ENCODE results near the gene EIF3CL. TPM values are rescaled to one million over a fixed set of nuclear protein-coding genes. Genes with fewer than 3 reads are reported as not detected.
"Not testable (repeated sequence)": the region's sequence is repeated elsewhere in the genome, so short reads cannot be mapped to it uniquely, and the experiment has no call there.

The EIF3CL gene
- total RNA-seq, 2 donors from 2014 or later, result 94.2 to 157 TPM

- intact Hi-C loops (cut with DNase I); H3K4me1 ChIP-seq; ATAC-seq; H3K27ac ChIP-seq; H3K9me3 ChIP-seq; DNase-seq; H3K27me3 ChIP-seq; H3K4me3 ChIP-seq; H3K36me3 ChIP-seq (replicated peaks in 1 of 2; ENCODE audit: insufficient read depth in 1 of 2, low read depth in 2 of 2): not testable (repeated sequence)
- no CpG with 5 or more reads among the region's 7 CpGs for WGBS, 2 donors
Measured at GRCh38 chr16:28413585-28413984, 9.9 kb upstream of the EIF3CL start.

GRCh38 chr16:28392054-28392453 is 11.6 kb downstream of the EIF3CL start:
- H3K4me1 ChIP-seq; ATAC-seq; DNase-seq; H3K4me3 ChIP-seq; H3K27me3 ChIP-seq; intact Hi-C loops (cut with DNase I); H3K9me3 ChIP-seq; H3K27ac ChIP-seq; H3K36me3 ChIP-seq (replicated peaks in 1 of 2; ENCODE audit: insufficient read depth in 1 of 2, low read depth in 2 of 2): not testable (repeated sequence)
- WGBS, 2 donors, result no CpG with 5 or more reads among the region's 5 CpGs

GRCh38 chr16:28382177-28382867 is 21.3 kb downstream of the EIF3CL start:
- H3K36me3 ChIP-seq (replicated peaks in 1 of 2; ENCODE audit: insufficient read depth in 1 of 2, low read depth in 2 of 2); ATAC-seq; H3K4me3 ChIP-seq; H3K4me1 ChIP-seq; H3K27me3 ChIP-seq; H3K9me3 ChIP-seq; H3K27ac ChIP-seq; intact Hi-C loops (cut with DNase I); DNase-seq: not testable (repeated sequence)
- no CpG with 5 or more reads among the region's 10 CpGs for WGBS, 2 donors

GRCh38 chr16:28377822-28378221 is 25.8 kb downstream of the EIF3CL start:
- DNase-seq; ATAC-seq; H3K4me1 ChIP-seq; H3K27me3 ChIP-seq; intact Hi-C loops (cut with DNase I); H3K27ac ChIP-seq; H3K36me3 ChIP-seq (replicated peaks in 1 of 2; ENCODE audit: insufficient read depth in 1 of 2, low read depth in 2 of 2); H3K9me3 ChIP-seq; H3K4me3 ChIP-seq: not testable (repeated sequence)
- whole genome bisulfite sequencing, 2 donors, result 77 to 100% methylated on average over 4 to 6 of the region's 10 CpGs

- WGBS, 2 donors, result 99% methylated on average over 13 of the region's 38 CpGs; no CpG with 5 or more reads in 1 of the 2 donors
Measured at GRCh38 chr16:28377108-28377625, 26.5 kb downstream of the EIF3CL start.

GRCh38 chr16:28375115-28375514 is 28.5 kb downstream of the EIF3CL start:
- TF ChIP-seq CTCF (IDR thresholded peaks at IDR 0.05), result peak in 1 of 7 experiments; percentile 4
- ATAC-seq, result peak; percentile 79
- 0% methylated on average over 1 of the region's 8 CpGs; no CpG with 5 or more reads in 1 of the 2 donors for WGBS, 2 donors
- H3K27ac ChIP-seq; H3K4me1 ChIP-seq; intact Hi-C loops (cut with DNase I); H3K9me3 ChIP-seq; H3K4me3 ChIP-seq; H3K36me3 ChIP-seq (replicated peaks in 1 of 2; ENCODE audit: insufficient read depth in 1 of 2, low read depth in 2 of 2); H3K27me3 ChIP-seq: not testable (repeated sequence)
- DNase-seq, result peak in 2 of 4 donors; percentile 11

More at GRCh38 chr16:28377108-28377625, 26.5 kb downstream of the EIF3CL start:
- DNase-seq; H3K27ac ChIP-seq; H3K4me3 ChIP-seq; H3K27me3 ChIP-seq; ATAC-seq; H3K4me1 ChIP-seq; H3K36me3 ChIP-seq (replicated peaks in 1 of 2; ENCODE audit: insufficient read depth in 1 of 2, low read depth in 2 of 2); H3K9me3 ChIP-seq; intact Hi-C loops (cut with DNase I): not testable (repeated sequence)

- H3K36me3 ChIP-seq (replicated peaks in 1 of 2; ENCODE audit: insufficient read depth in 1 of 2, low read depth in 2 of 2); H3K27me3 ChIP-seq; ATAC-seq; H3K4me1 ChIP-seq; intact Hi-C loops (cut with DNase I); DNase-seq; H3K4me3 ChIP-seq; H3K27ac ChIP-seq; H3K9me3 ChIP-seq: not testable (repeated sequence)
- WGBS, 2 donors, result 2% methylated on average over 9 of the region's 25 CpGs; no CpG with 5 or more reads in 1 of the 2 donors
Measured at GRCh38 chr16:28374281-28374680, 29.4 kb downstream of the EIF3CL start.

GRCh38 chr16:28367926-28368325 is 35.7 kb downstream of the EIF3CL start:
- 30% methylated on average over 12 of the region's 32 CpGs; no CpG with 5 or more reads in 1 of the 2 donors for WGBS, 2 donors

GRCh38 chr16:28364268-28365173 is 39.1 kb downstream of the EIF3CL start:
- H3K36me3 ChIP-seq (replicated peaks in 1 of 2; ENCODE audit: insufficient read depth in 1 of 2, low read depth in 2 of 2); H3K27me3 ChIP-seq; H3K27ac ChIP-seq; H3K9me3 ChIP-seq; H3K4me1 ChIP-seq; H3K4me3 ChIP-seq; intact Hi-C loops (cut with DNase I); DNase-seq: not testable (repeated sequence)
- 0% methylated on average over 2 to 15 of the region's 75 CpGs for WGBS, 2 donors
- peak; percentile 98 for ATAC-seq

More at GRCh38 chr16:28367926-28368325, 35.7 kb downstream of the EIF3CL start:
- ATAC-seq; H3K4me3 ChIP-seq; intact Hi-C loops (cut with DNase I); H3K27ac ChIP-seq; H3K4me1 ChIP-seq; H3K36me3 ChIP-seq (replicated peaks in 1 of 2; ENCODE audit: insufficient read depth in 1 of 2, low read depth in 2 of 2); DNase-seq; H3K9me3 ChIP-seq; H3K27me3 ChIP-seq: not testable (repeated sequence)

GRCh38 chr16:28363408-28363807 is 40.2 kb downstream of the EIF3CL start, which contains the start of gene NPIPB6:
Gene NPIPB6, minus strand, starts transcription at chr16:28363508. Its CDS starts 686 bp downstream, at chr16:28362822.
- H3K27ac ChIP-seq; H3K27me3 ChIP-seq; intact Hi-C loops (cut with DNase I); H3K36me3 ChIP-seq (replicated peaks in 1 of 2; ENCODE audit: insufficient read depth in 1 of 2, low read depth in 2 of 2); H3K4me1 ChIP-seq; H3K9me3 ChIP-seq; DNase-seq; H3K4me3 ChIP-seq; ATAC-seq: not testable (repeated sequence)
- WGBS, 2 donors, result no CpG with 5 or more reads among the region's 5 CpGs

Measured in body of pancreas (tissue), 4 donors.